GM18870 (cell line): ENCODE data around the gene ATP6V1F.

Experiments
- ATAC-seq: cut with Tn5 transposase; IDR thresholded peaks from one replicate; pipeline ENCODE4 v1.9.1; 2021; ENCODE audit warnings: moderate library complexity; ENCODE audit not compliant: unreplicated experiment

Gene ATP6V1F

DNA sequence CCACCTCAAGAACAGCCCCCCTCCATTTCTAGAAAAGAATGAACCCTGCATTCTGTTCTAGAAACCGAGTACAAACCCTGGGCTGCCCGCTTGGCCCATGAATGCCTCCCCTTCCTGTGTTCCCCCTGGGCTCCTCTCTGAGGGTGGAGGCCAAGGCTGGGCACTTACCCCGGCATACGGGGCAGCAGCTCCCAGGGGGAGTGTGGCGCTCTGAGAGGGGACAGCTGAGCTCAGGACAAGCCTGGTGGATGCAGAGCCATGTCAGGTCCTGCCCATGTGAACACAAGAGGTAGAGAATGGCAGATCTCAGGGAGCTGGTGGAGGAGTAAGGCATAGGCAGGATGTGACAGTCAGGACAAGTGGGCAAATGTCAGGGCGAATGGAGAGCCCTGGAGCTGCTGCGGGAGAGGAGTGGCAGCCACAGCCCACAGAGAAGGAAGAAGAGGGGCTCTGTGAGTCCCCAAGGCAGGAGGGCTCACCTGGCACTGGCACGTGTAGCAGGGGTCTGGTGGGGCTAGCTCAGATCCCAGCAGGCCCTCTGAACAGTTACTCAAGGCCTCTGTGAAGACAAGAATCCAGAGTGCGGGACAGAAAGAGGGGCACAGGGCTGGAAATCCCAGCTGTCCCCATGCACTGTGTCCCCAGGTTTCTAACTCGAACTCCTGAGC, 18.9 kb downstream of the ATP6V1F start:
- ATAC-seq: no peak

DNA sequence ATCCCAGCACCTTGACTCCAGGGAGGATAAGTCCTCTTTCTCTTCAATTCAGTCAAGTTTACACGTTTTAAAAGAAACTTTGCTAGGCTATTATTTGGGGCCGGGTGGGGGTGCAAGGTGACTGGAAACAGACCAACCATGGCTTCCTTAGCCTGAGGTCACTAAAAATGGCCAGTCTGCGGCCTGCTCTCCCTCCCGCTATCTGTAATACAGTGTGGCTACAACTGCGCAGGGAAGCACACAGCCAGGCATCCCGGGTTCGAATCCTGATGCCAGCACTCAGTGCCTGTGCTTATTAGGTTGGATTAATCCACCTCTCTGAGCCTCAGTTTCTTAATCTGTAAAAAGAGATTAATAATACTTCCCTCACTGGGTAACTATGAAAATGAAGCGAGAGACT, 19.5 kb downstream of the ATP6V1F start:
- ATAC-seq: no peak

DNA sequence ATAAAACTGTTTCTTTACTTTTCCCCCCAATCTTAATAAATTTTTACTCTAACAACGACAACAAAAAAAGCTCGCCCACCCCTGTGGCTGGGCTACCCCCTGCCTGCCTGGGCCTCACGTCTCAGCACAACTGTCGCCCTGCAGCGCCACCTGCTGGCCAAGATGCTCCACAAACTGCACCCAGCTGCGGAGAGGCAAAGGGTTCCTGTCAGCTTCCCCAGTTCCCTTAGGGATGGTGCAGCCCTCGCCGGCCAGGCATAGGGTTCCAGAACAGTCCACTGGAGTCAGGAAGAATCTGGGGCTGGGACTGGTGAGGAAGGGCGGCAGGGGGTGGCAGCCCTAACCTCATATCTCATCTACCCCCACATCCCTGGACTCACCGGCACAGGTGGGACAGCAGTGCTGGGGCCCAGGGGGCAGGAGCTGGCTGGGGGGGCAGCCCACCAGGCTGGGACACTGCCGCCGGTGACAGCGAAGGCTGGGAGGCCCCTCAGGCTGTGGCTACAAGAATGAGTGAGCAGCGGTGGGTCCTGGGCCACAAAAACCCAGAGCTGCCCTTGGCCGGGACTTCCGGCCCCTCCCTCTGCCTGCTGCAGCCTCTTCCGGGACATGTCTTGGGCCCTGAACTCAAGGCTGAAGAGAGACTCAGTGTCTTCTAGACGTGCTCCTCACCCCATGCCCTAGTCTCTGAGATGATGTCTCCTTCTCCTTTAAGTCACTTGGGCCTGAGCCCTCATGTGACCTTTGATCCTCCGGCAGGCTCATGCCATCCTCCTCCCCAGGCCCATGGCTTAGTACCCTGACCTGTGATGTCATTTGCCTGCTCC, 21.2 kb downstream of the ATP6V1F start:
- ATAC-seq: no peak

DNA sequence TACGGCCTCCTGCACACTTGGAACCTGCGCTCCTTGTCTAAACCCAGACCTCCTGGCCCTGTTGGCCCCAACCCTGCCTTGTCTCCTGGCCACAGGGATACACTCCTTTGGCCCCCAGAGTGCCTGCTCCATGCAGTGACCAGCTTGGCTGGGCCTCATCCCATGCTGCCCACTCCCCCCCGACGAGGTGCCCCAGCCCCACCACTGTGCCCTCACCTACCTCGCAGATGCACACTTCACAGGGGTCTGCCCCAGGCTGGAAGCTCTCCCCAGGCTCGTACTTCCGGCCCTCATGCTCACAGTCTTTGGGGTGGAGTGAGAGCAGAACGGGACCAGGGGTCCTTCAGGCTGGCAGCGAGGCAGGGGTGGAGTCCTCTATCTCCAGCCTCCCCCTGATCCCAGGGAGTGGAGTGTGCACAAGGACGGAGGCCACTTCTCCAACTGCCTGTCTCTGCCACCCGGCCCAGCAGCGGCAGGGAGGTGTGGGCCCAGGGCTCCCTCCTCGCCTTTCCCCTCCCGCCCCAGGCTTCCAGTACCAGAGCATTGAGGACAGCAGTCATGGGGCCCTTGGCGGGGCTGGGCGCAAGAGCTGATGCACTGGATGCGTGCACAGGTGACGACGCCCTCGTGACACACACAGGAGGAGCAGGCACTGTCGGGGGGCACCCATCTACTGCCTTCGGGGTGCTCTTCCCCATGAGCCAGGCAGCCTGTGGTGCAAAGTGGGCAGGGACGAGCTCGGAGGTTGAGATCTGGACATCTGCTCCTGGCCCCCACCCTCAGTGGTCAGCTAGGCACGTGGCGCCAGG, 22.1 kb downstream of the ATP6V1F start:
- no peak for ATAC-seq

DNA sequence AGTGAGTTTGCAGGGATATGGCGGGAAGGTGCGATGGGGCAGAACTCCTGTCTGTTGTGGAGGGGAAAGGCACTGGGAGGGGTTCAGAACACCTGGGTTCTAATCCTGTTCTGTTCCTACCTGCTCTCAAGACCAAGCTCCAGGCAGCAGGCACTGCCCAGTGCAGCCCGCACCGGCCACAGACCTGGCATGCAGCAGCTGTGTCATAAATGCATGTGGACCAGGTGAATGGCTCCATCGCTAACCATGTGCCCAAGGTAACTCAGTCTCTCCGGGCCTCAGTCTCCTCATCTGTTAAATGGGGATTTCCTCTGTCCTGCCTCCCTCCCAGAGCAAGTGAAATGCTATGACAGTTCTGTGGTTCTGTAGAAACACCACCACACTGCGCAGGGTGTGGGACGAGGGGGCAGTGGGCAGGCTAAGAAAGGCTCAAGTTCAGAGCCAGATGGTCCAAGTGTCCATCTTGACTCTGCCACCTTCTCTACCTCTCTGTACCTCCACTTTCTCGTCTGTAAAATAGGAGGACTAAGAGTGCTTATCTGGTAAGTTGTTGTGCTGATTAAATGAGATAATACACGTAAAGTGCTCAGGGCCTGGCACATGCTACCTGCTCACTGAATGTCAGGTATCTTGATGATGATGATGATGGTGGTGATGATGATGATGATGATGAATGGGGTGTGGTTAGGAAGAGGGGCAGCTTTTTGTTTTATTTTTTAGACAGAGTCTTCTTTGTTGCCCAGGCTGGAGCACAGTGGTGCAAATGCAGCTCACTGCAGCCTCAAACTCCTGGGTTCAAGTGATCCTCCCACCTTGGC, 22.9 kb downstream of the ATP6V1F start:
- ATAC-seq: no peak

DNA sequence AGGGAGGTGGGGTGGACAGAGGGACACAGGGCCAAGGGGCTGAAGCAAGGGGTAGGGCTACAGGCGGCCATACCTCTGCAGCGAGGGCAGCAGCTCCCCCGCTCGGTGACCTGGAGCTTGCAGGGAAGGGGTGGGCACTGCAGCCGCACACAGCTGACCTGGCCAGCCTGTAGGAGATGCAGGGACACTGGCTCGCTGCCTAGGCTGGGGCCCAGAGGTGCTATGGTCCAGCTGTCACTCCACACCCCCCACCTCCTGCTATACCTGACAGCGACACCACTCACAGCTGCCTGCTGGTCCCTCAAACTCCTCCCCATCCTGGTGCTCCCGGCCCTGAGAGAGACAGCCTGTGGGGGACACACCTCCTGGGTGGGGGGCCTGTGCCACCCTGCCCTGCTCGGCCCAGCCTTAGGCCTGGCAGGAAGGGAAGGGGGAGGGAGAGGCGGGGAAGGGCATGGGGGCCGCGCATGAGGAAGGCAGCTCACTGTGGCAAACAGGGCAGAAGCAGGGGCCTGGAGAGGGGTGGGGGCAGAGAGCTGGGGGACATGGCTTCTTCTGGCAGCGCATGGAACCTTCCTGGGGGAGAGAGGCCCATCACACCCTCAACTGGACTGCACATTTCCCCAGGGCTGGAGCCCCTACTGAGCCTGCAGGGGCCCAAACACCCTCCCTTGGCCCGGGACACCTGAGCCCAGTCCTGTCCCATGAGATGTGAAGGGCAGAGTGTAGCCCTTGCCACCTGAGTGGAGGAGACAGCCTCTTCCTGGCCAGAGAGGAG, 23.9 kb downstream of the ATP6V1F start:
- no peak for ATAC-seq

DNA sequence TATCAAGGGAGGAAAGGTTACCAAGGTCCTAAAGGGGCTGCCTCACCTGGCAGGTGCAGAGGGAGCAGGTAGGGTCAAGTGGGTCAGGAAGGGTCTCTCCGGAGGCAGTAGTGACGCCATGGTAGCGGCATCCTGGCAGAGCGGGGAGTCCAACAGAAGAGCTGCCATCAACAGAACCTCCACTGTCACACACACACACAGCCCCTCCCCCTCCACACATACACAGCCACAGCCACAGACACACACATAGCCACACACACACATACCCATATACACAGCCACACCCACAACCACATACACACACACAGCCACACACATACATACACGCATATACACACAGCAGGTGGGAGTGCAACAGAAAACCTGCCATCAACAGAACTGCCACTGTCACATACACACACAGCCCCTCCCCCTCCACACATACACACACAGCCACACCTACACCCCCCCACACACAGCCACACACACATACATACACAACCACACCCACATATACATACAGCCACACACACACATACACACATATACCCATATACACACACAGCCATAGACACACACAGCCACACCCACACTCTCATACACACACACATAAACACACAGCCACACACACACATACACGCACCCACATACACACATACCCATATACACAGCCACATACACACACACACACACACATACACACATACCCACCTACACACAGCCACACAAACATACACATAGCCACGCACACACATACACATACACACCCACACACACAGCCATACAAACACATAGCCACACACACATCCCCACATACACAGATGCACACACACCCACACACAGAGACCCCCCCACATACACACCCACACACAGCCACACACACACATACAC, 24.7 kb downstream of the ATP6V1F start:
- ATAC-seq: no peak

DNA sequence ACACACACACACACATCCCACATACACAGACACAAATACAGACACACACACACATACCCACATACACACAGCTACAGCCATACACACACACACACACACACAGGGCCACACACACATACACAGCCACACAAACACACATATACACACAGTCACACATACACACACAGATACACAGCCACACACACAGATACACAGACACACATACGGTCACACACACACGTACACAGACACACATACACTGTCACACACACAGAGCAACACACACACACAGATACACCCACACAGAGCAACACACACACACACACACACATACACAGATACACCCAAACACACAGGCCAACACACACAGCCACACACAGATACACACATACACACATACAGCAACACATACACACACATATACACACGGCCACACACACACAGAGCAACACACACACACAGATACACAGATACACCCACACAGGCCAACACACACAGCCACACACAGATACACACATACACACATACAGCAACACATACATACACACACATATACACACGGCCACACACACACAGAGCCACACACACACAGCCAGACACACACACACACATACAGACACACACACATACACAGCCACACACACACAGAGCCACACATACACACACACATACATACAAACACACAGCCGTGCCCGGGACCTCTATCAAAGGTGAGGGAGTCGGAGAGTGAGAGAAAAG, 25.5 kb downstream of the ATP6V1F start:
- no peak for ATAC-seq

DNA sequence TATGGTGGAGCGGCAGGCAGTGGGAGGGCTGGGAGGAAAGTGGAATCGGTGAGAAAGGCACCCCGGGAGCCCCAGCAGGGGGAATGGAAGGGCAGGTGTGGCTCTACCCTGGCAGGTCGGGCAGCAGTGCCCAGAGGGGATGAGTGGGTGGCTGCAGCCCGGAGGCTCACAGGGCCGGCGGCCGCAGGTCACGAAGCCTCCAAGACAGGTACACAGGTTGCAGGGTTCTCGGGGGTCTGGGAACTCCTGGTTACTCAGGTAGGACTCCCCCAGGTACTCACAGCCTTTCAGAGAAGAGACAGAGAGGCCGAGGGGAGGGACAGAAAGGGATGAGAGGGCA, 26.1 kb downstream of the ATP6V1F start:
- no peak for ATAC-seq

DNA sequence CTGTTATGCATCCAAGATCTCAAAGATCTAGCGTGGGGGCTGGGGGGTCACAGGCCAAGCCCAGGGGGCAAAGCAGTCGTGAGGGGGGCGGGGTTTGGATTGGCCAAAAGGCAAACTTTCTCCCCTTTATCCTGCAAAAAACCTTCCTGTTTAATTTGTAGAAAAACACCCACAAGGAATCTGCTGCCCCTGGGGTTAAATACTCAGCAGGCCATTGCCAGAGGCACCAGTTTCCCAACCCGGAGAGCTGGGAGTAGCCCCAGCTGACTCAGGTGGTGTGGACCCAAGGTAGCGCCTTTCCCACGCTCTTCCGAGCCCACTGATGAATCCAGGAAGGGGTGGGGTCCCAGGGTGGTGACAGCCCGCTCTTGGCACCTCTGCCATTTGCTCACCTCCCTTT, 26.5 kb downstream of the ATP6V1F start:
- ATAC-seq: no peak

DNA sequence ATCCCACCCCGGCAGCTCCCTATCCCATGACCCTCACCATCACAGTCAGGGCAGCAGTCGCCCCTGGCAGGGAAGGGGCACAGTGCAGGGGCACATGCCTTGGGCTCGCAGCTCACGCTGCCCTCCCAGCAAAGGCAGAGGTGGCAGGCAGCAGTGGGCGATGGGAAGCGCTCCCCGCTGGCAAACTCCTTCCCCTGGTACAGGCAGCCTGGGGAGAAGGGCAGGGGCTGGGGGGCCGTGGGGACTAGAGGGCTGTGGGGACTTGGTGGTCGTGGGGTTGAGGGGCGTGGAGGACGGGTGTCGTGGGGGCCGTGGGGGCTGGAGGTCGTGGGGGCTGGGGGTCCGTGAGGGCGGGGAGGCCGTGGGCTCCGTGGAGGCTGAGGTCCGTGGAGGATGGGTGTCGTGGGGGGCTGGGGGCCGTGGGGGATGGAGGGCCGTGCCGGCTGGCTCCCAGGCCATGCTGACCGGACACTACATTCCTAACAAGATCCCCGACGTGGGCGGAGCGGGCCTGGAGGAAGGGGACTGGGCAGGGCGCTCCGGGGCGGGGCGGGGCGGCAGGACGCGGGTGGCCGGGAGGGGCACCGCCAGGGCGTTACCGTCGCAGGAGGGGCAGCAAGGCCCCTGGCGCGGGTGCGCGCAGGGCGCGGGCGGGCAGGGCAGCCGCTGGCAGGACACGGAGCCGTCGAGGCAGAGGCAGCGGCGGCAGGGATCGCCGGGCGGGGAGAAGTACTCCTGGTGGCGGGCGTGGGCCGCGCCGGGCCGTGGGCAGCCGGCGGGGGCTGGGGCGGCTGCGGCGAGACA, 27.9 kb downstream of the ATP6V1F start:
- no peak for ATAC-seq

DNA sequence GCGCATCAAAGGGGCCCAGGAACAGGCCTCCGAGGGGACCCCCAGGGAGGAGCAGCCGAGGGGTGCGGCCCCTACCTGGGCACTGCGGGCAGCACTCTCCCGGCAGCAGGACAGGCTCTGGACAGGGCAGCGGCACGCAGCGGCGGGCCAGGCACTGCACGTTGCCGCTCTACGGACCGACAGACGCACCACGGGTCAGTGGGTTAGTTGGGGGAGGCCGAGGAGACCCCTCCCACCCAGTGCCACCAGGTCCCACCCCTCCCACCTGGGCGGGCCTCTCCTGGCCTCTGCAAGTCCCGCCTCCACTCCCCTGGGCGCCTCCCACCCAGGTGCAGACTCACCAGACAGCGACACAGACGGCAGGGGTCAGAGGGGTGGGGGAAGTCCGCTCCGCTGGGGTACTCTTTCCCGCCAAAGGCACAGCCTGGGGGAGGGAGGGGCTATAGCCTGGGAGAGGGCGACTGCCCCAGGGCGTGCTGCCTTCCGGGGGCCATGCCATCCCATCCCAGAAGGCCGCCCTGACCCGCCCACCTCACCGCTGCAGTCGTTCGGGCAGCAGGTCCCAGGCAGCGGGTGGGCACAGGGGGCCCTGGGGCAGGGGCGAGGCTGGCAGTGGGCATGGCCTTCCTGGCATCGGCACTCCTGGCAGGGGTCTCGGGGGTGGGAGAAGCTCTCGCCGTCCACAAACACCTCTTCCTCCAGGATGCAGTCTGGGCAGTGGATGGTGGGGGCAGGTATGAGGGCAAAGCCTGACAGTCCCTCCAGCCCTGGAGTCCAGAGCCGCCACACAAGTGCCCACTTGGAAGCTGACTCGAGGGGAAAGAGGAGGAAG, 28.7 kb downstream of the ATP6V1F start:
- no peak for ATAC-seq

DNA sequence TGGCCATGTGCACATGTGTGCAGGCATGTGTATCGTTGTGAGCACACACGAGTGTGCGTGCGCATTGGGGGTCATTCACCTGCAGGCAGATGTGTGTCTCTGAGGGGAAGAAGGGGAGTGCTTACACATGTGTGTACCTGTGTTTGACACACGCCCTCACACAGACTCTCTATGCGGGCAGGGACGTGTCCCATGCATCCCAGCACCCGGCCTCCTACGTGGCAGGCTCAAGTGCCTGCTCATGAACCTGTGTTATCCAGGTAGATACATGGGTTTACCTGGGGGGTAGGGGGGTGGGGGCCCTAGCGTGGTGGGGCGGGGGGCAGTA, 29.2 kb downstream of the ATP6V1F start:
- ATAC-seq: no peak

DNA sequence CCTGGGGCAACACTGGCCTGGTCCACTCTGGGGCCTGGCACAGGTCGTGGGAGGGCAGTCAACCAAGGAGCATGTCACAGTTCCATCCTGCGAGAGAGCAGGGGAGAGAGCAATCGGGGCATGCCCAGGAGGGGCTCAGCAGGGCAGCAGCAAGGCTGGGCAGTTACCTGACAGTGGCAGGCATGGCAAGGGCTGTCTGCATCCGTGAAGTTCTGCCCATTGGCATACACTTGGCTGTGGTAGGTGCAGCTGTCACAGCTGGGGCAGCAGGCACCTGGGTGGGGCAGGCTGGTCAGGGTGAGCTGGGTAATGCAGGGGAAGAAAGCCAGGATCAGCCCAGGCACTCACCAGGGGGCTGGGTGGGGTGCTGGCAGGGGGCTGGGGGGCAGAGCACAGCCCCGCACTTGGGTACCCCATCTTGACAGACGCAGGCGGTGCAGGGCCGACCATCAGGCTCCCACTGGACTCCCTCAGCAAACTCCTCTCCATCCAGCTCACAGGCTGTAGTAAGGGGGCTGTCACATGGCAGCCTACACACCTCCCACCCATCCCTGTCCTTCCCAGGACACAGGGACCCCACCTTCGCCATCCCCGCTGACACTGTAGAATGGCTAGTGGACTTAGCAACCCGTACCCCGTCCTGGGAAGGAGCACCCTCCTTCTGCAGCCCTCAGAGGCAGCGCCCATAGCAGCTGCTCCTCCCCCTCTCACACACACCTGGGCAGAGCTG, 30.0 kb downstream of the ATP6V1F start:
- ATAC-seq: no peak

DNA sequence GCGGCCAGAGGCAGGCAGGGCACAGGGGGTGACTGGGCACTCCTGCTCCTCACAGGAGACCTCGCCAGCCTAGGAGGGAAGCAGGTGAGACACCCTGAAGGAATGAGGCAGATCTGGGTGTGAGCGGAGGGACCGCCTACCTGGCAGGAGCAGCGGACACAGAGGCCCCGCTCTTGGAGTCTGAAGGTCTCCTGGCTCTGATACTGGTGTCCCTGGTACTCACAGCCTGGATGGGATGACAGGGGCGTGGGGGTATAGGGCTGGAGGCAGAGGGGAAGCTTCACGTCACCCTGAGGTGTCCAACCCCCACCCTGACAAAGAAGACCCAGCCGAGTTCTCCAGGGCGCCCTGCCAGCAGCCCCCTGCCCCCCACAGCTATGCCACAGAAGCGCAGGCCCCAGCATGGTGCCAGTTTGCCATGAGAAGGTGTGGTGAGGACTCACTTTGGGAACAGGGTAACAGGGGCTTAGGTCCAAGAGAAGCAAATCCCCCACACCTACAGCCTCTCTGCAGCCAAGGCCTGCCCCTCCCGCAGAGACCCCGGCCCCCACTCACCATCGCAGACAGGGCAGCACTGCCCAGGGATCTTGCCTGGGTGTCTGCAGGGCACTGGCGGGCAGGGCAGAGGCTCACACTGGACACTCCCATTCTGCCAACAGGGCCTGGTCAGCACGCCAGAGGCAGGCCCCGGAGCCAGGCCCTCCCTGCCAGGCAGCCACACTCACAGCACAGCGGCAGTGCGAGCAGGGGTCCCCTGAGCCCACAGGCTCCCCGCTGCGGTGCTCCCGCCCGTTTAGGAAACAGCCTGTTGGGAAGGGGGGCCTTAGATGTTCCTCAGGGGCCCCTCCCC, 30.8 kb downstream of the ATP6V1F start:
- no peak for ATAC-seq

DNA sequence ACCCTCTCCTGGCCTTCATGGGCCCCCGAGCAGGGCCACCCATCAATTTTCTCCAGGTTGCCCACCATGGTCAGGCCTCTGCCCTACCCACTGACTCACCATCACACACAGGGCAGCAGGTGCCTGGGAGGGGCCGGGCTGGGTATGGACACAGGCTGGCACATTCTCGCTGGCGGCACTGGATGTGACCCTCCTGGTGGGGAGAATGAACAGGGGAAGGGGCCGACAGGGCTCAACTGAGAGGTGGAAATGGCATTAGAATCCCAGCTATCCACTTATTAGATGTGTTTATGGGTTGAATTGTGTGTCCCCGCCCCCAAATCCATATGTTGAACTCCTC, 31.4 kb downstream of the ATP6V1F start:
- no peak for ATAC-seq
